Common myeloid progenitor, CD34-positive (primary cell): ENCODE measurements around the gene SLAIN2.

ENCODE experiments used
- CTCF ChIA-PET: fragments of 350-600 bp; sonication (Branson Sonifier 250); formaldehyde crosslinking; loops from one replicate; lab custom pipeline; 2021; ENCODE audit warnings: antibody characterized with exemption; lab: Charles Lee
- POLR2A ChIA-PET: fragments of 350-600 bp; sonication (Branson Sonifier 250); formaldehyde crosslinking; loops from one replicate; lab custom pipeline; 2021; ENCODE audit warnings: antibody characterized with exemption; lab: Charles Lee
- DNase-seq, 3 donors: peaks; one replicate each; pipeline versions ENCODE4 v3.0.0 to v3.0.0-alpha.2; 2013
- H3K27ac ChIP-seq, 2 experiments: 1 replicate in 1 of 2; 2 replicates in 1 of 2; pipeline ENCODE4 v1.7.0; 2013; ENCODE audit warnings: inconsistent platforms in 2 of 2, low read length in 2 of 2, mild to moderate bottlenecking in 2 of 2, low read depth in 1 of 2, moderate library complexity in 1 of 2; ENCODE audit not compliant: severe bottlenecking in 2 of 2, insufficient read depth in 1 of 2, poor library complexity in 1 of 2
- H3K27me3 ChIP-seq, 5 experiments: replicated peaks in 2 of 5; 1 replicate in 3 of 5; 2 replicates in 2 of 5; pipeline versions ENCODE4 v1.6.1 to v1.7.0; 2013; ENCODE audit warnings: low read length in 4 of 5, mild to moderate bottlenecking in 2 of 5, moderate library complexity in 2 of 5, inconsistent platforms in 1 of 5; ENCODE audit not compliant: insufficient read depth in 5 of 5, control insufficient read depth in 4 of 5
- H3K36me3 ChIP-seq, 4 experiments: 1 replicate in 2 of 4; 2 replicates in 2 of 4; pipeline versions ENCODE4 v1.6.1 to v1.7.0; 2013; ENCODE audit warnings: low read length in 3 of 4, control low read depth in 1 of 4, mild to moderate bottlenecking in 1 of 4; ENCODE audit not compliant: control insufficient read depth in 4 of 4, insufficient read depth in 4 of 4
- H3K4me1 ChIP-seq, 4 experiments: 1 replicate in 3 of 4; 2 replicates in 1 of 4; pipeline versions ENCODE4 v1.6.1 to v1.7.1; 2013; ENCODE audit warnings: low read length in 3 of 4, mild to moderate bottlenecking in 3 of 4, control low read depth in 1 of 4, inconsistent platforms in 1 of 4, moderate library complexity in 1 of 4; ENCODE audit not compliant: control insufficient read depth in 4 of 4, insufficient read depth in 4 of 4; ENCODE audit errors: control extremely low read depth in 1 of 4
- H3K4me3 ChIP-seq, 7 experiments: 1 replicate in 4 of 7; 2 replicates in 3 of 7; pipeline versions ENCODE4 v1.5.1 to v1.7.0; 2013; ENCODE audit warnings: mild to moderate bottlenecking in 7 of 7, low read length in 6 of 7, moderate library complexity in 6 of 7, inconsistent platforms in 2 of 7, low read depth in 2 of 7, control low read depth in 1 of 7; ENCODE audit not compliant: insufficient read depth in 4 of 7, control insufficient read depth in 1 of 7; ENCODE audit errors: extremely low read depth in 1 of 7
- H3K9me3 ChIP-seq, 5 experiments: 1 replicate in 4 of 5; 2 replicates in 1 of 5; pipeline versions ENCODE4 v1.6.1 to v1.7.1; 2013; ENCODE audit warnings: low read length in 4 of 5, mild to moderate bottlenecking in 2 of 5, inconsistent platforms in 1 of 5, low read depth in 1 of 5, moderate library complexity in 1 of 5; ENCODE audit not compliant: control insufficient read depth in 4 of 5, insufficient read depth in 2 of 5; ENCODE audit errors: control extremely low read depth in 1 of 5
- WGBS: methylation state at CpG from one replicate; pipeline ENCODE4 v1.1.5; 2013; ENCODE audit not compliant: insufficient coverage; 5-methylcytosine and 5-hydroxymethylcytosine counted together

Gene SLAIN2

GRCh38 chr4:48366611-48367010 lies 25.3 kb downstream of the SLAIN2 start:
- peaks cover 4 to 23% (median 14%) of the 10 kb centered on the region in 4 experiments for H3K4me1 ChIP-seq
- no peak for DNase-seq
- H3K36me3 ChIP-seq = no peaks in the 10 kb centered on the region
- H3K9me3 ChIP-seq = no peaks in the 10 kb centered on the region
- H3K27me3 ChIP-seq = no peaks in the 10 kb centered on the region
- no peak overlapping the region for H3K27ac ChIP-seq
- CTCF ChIA-PET = no interaction called here
- no CpG with 5 or more reads among the region's 3 CpGs for WGBS
- POLR2A ChIA-PET = no interaction called here
- no peak overlapping the region for H3K4me3 ChIP-seq

- Histone ChIP-seq H3K27me3 (no peaks in the 10 kb centered on the region), H3K9me3 (no peaks in the 10 kb centered on the region), H3K27ac (no peak overlapping the region), H3K36me3 (no peaks in the 10 kb centered on the region), H3K4me1 (peaks cover 4 to 24% (median 14%) of the 10 kb centered on the region in 4 experiments), H3K4me3 (no peak overlapping the region)
- POLR2A ChIA-PET = no interaction called here
- DNase-seq = no peak
- WGBS = 100% methylated on average over 2 of the region's 2 CpGs
- CTCF ChIA-PET = no interaction called here
Measured at GRCh38 chr4:48367016-48367415, 25.7 kb downstream of the SLAIN2 start.

GRCh38 chr4:48368389-48368788 lies 27.1 kb downstream of the SLAIN2 start:
- no peak for DNase-seq
- peaks cover 4 to 27% (median 14%) of the 10 kb centered on the region in 4 experiments for H3K4me1 ChIP-seq
- H3K27me3 ChIP-seq = no peaks in the 10 kb centered on the region
- H3K4me3 ChIP-seq = peak overlapping the region in 1 of 7 experiments; percentile 38
- H3K36me3 ChIP-seq = no peaks in the 10 kb centered on the region
- ChIA-PET CTCF (no interaction called here), POLR2A (no interaction called here)
- no peaks in the 10 kb centered on the region for H3K9me3 ChIP-seq
- H3K27ac ChIP-seq = no peak overlapping the region

GRCh38 chr4:48369248-48369647 lies 27.9 kb downstream of the SLAIN2 start:
- POLR2A ChIA-PET = interaction anchor here (0.6 kb wide), 1 partner anchor 39 kb away, joined by 4 read pairs; no protein-coding TSS in a partner anchor
- no peaks in the 10 kb centered on the region for H3K27me3 ChIP-seq
- H3K9me3 ChIP-seq = no peaks in the 10 kb centered on the region
- 0% methylated on average over 1 of the region's 2 CpGs for WGBS
- CTCF ChIA-PET = interaction anchor here (1.5 to 1.9 kb wide), 2 partner anchors 13 to 28 kb away, joined by 3 to 4 read pairs; partner anchors contain the start of gene SLAIN2
- peak in 1 of 3 donors; percentile 9 for DNase-seq
- H3K36me3 ChIP-seq = peaks cover 0 to 3% (median 0%) of the 10 kb centered on the region in 4 experiments
- peak overlapping the region in 4 of 7 experiments; percentile 6 to 17 (median 11) for H3K4me3 ChIP-seq
- peaks cover 4 to 27% (median 14%) of the 10 kb centered on the region in 4 experiments for H3K4me1 ChIP-seq
- H3K27ac ChIP-seq = peak overlapping the region; percentile 35 to 64

GRCh38 chr4:48369771-48370170 lies 28.4 kb downstream of the SLAIN2 start:
- DNase-seq = no peak
- Histone ChIP-seq H3K4me3 (peak overlapping the region in 1 of 7 experiments; percentile 13), H3K4me1 (peaks cover 4 to 27% (median 14%) of the 10 kb centered on the region in 4 experiments), H3K27ac (peak overlapping the region in 1 of 2 experiments; percentile 47), H3K9me3 (no peaks in the 10 kb centered on the region), H3K27me3 (no peaks in the 10 kb centered on the region), H3K36me3 (peaks cover 0 to 3% (median 0%) of the 10 kb centered on the region in 4 experiments)
- ChIA-PET POLR2A (no interaction called here), CTCF (interaction anchor here (0.9 to 1.9 kb wide), 4 partner anchors 12 to 34 kb away, joined by 3 to 4 read pairs (median 3); partner anchors contain the start of gene SLAIN2)
- no CpG with 5 or more reads among the region's 2 CpGs for WGBS

- H3K4me3 ChIP-seq = peak overlapping the region in 1 of 7 experiments; percentile 7
- H3K4me1 ChIP-seq = peaks cover 4 to 27% (median 14%) of the 10 kb centered on the region in 4 experiments
- ChIA-PET POLR2A (no interaction called here), CTCF (interaction anchor here (0.9 to 1.9 kb wide), 4 partner anchors 11 to 34 kb away, joined by 3 to 4 read pairs (median 3); partner anchors contain the start of gene SLAIN2)
- peak in 2 of 3 donors; percentile 42 to 66 for DNase-seq
- H3K27me3 ChIP-seq = no peaks in the 10 kb centered on the region
- H3K36me3 ChIP-seq = peaks cover 0 to 3% (median under 1%) of the 10 kb centered on the region in 4 experiments
- H3K27ac ChIP-seq = peak overlapping the region in 1 of 2 experiments; percentile 47
- H3K9me3 ChIP-seq = no peaks in the 10 kb centered on the region
- WGBS = no CpG with 5 or more reads among the region's 1 CpG
Measured at GRCh38 chr4:48370260-48371134, 29.2 kb downstream of the SLAIN2 start.
